HG03108 (cell line): ENCODE data around the gene IQCF5.
"Not testable (repeated sequence)": the region's sequence is repeated elsewhere in the genome, so short reads cannot be mapped to it uniquely, and the experiment has no call there.

Experiments
- ATAC-seq: cut with Tn5 transposase; IDR thresholded peaks from one replicate; pipeline ENCODE4 v1.9.1; 2021; ENCODE audit warnings: moderate library complexity; ENCODE audit not compliant: unreplicated experiment

The IQCF5 gene

GRCh38 chr3:51869304-51869703, 6.1 kb downstream of the IQCF5 start:
- ATAC-seq = no peak

GRCh38 chr3:51868896-51869295, 6.5 kb downstream of the IQCF5 start:
- ATAC-seq = not testable (repeated sequence)

GRCh38 chr3:51862886-51863285, 12.5 kb downstream of the IQCF5 start:
- ATAC-seq = no peak

GRCh38 chr3:51860703-51861665, 14.4 kb downstream of the IQCF5 start, which contains the start of gene IQCF2:
Gene IQCF2, plus strand, starts transcription at chr3:51861615. Its CDS starts 52 bp downstream, at chr3:51861667.
- ATAC-seq = no peak

GRCh38 chr3:51855411-51855810, 20.0 kb downstream of the IQCF5 start:
- not testable (repeated sequence) for ATAC-seq

GRCh38 chr3:51845129-51845528, 30.3 kb downstream of the IQCF5 start:
- no peak for ATAC-seq

- ATAC-seq = no peak
Measured at GRCh38 chr3:51836606-51837005, 38.8 kb downstream of the IQCF5 start.

GRCh38 chr3:51830836-51831385, 44.5 kb downstream of the IQCF5 start:
- no peak for ATAC-seq

GRCh38 chr3:51830345-51830744, 45.1 kb downstream of the IQCF5 start:
- ATAC-seq = no peak

GRCh38 chr3:51828297-51828696, 47.1 kb downstream of the IQCF5 start:
- no peak for ATAC-seq
